ENCODE data around the gene BNC2. TPM values are rescaled to one million over a fixed set of nuclear protein-coding genes. Genes with fewer than 3 reads are reported as not detected.

The BNC2 gene
- total RNA-seq, 1 donor from 2014 or later: not detected

GRCh38 chr9:16755467-16756160, 114.9 kb downstream of the BNC2 start:
- Mint-ChIP-seq H3K4me1 (ENCODE audit: low read depth) (no peaks in the 10 kb centered on the region), H3K27me3 (ENCODE audit: low read depth) (no peaks in the 10 kb centered on the region), H3K36me3 (ENCODE audit: low read depth) (no peaks in the 10 kb centered on the region), H3K4me3 (ENCODE audit: low read depth) (no peak overlapping the region), H3K27ac (no peak overlapping the region), H3K9me3 (peaks cover 8% of the 10 kb centered on the region)
- no peak for DNase-seq (ENCODE audit: low spot score)
- intact Hi-C loops (cut with micrococcal nuclease): no loop called here

- H3K4me3 Mint-ChIP-seq (ENCODE audit: low read depth): no peak overlapping the region
Measured at GRCh38 chr9:16754662-16755061, 115.8 kb downstream of the BNC2 start.

GRCh38 chr9:16753256-16753655, 117.2 kb downstream of the BNC2 start:
- H3K4me3 Mint-ChIP-seq (ENCODE audit: low read depth): no peak overlapping the region
- DNase-seq (ENCODE audit: low spot score): no peak
- intact Hi-C loops (cut with micrococcal nuclease): no loop called here

More at GRCh38 chr9:16754662-16755061, 115.8 kb downstream of the BNC2 start:
- no peak for DNase-seq (ENCODE audit: low spot score)
- H3K27me3 Mint-ChIP-seq (ENCODE audit: low read depth): no peaks in the 10 kb centered on the region
- intact Hi-C loops (cut with micrococcal nuclease): no loop called here
- no peak overlapping the region for H3K27ac Mint-ChIP-seq
- no peaks in the 10 kb centered on the region for H3K4me1 Mint-ChIP-seq (ENCODE audit: low read depth)
- H3K36me3 Mint-ChIP-seq (ENCODE audit: low read depth): no peaks in the 10 kb centered on the region
- H3K9me3 Mint-ChIP-seq: peaks cover 8% of the 10 kb centered on the region

GRCh38 chr9:16752601-16753000, 117.9 kb downstream of the BNC2 start:
- H3K27ac Mint-ChIP-seq: no peak overlapping the region
- no peaks in the 10 kb centered on the region for H3K4me1 Mint-ChIP-seq (ENCODE audit: low read depth)
- no peaks in the 10 kb centered on the region for H3K36me3 Mint-ChIP-seq (ENCODE audit: low read depth)
- H3K4me3 Mint-ChIP-seq (ENCODE audit: low read depth): no peak overlapping the region
- H3K9me3 Mint-ChIP-seq: peaks cover 8% of the 10 kb centered on the region
- intact Hi-C loops (cut with micrococcal nuclease): no loop called here
- H3K27me3 Mint-ChIP-seq (ENCODE audit: low read depth): no peaks in the 10 kb centered on the region
- no peak for DNase-seq (ENCODE audit: low spot score)

More at GRCh38 chr9:16753256-16753655, 117.2 kb downstream of the BNC2 start:
- H3K27ac Mint-ChIP-seq: no peak overlapping the region
- no peaks in the 10 kb centered on the region for H3K27me3 Mint-ChIP-seq (ENCODE audit: low read depth)
- H3K9me3 Mint-ChIP-seq: peaks cover 8% of the 10 kb centered on the region
- no peaks in the 10 kb centered on the region for H3K36me3 Mint-ChIP-seq (ENCODE audit: low read depth)
- no peaks in the 10 kb centered on the region for H3K4me1 Mint-ChIP-seq (ENCODE audit: low read depth)

- H3K36me3 Mint-ChIP-seq (ENCODE audit: low read depth): no peaks in the 10 kb centered on the region
- H3K9me3 Mint-ChIP-seq: peaks cover 4% of the 10 kb centered on the region
- no peaks in the 10 kb centered on the region for H3K4me1 Mint-ChIP-seq (ENCODE audit: low read depth)
- no peak overlapping the region for H3K27ac Mint-ChIP-seq
- intact Hi-C loops (cut with micrococcal nuclease): no loop called here
- no peak overlapping the region for H3K4me3 Mint-ChIP-seq (ENCODE audit: low read depth)
- H3K27me3 Mint-ChIP-seq (ENCODE audit: low read depth): no peaks in the 10 kb centered on the region
- DNase-seq (ENCODE audit: low spot score): no peak
Measured at GRCh38 chr9:16750553-16750952, 119.9 kb downstream of the BNC2 start.

GRCh38 chr9:16745359-16745758, 125.1 kb downstream of the BNC2 start:
- H3K4me3 Mint-ChIP-seq (ENCODE audit: low read depth): no peak overlapping the region
- no peaks in the 10 kb centered on the region for H3K27me3 Mint-ChIP-seq (ENCODE audit: low read depth)
- no peaks in the 10 kb centered on the region for H3K4me1 Mint-ChIP-seq (ENCODE audit: low read depth)
- intact Hi-C loops (cut with micrococcal nuclease): no loop called here
- no peak overlapping the region for H3K27ac Mint-ChIP-seq
- H3K36me3 Mint-ChIP-seq (ENCODE audit: low read depth): no peaks in the 10 kb centered on the region
- peaks cover 7% of the 10 kb centered on the region for H3K9me3 Mint-ChIP-seq
- no peak for DNase-seq (ENCODE audit: low spot score)

GRCh38 chr9:16744394-16744793, 126.1 kb downstream of the BNC2 start:
- Mint-ChIP-seq H3K4me3 (ENCODE audit: low read depth) (no peak overlapping the region), H3K27me3 (ENCODE audit: low read depth) (no peaks in the 10 kb centered on the region), H3K4me1 (ENCODE audit: low read depth) (no peaks in the 10 kb centered on the region), H3K9me3 (peaks cover 16% of the 10 kb centered on the region), H3K27ac (no peak overlapping the region), H3K36me3 (ENCODE audit: low read depth) (no peaks in the 10 kb centered on the region)
- no peak for DNase-seq (ENCODE audit: low spot score)
- intact Hi-C loops (cut with micrococcal nuclease): no loop called here

- Mint-ChIP-seq H3K4me1 (ENCODE audit: low read depth) (no peaks in the 10 kb centered on the region), H3K27ac (no peak overlapping the region), H3K4me3 (ENCODE audit: low read depth) (no peak overlapping the region), H3K36me3 (ENCODE audit: low read depth) (no peaks in the 10 kb centered on the region), H3K9me3 (peaks cover 16% of the 10 kb centered on the region), H3K27me3 (ENCODE audit: low read depth) (no peaks in the 10 kb centered on the region)
- DNase-seq (ENCODE audit: low spot score): no peak
- intact Hi-C loops (cut with micrococcal nuclease): no loop called here
Measured at GRCh38 chr9:16743375-16743774, 127.1 kb downstream of the BNC2 start.

- no peaks in the 10 kb centered on the region for H3K36me3 Mint-ChIP-seq (ENCODE audit: low read depth)
- H3K27me3 Mint-ChIP-seq (ENCODE audit: low read depth): no peaks in the 10 kb centered on the region
- H3K4me1 Mint-ChIP-seq (ENCODE audit: low read depth): no peaks in the 10 kb centered on the region
- H3K27ac Mint-ChIP-seq: no peak overlapping the region
- H3K4me3 Mint-ChIP-seq (ENCODE audit: low read depth): no peak overlapping the region
- intact Hi-C loops (cut with micrococcal nuclease): no loop called here
- H3K9me3 Mint-ChIP-seq: peaks cover 6% of the 10 kb centered on the region
- no peak for DNase-seq (ENCODE audit: low spot score)
Measured at GRCh38 chr9:16735001-16735400, 135.5 kb downstream of the BNC2 start.

- Mint-ChIP-seq H3K27ac (no peak overlapping the region), H3K36me3 (ENCODE audit: low read depth) (no peaks in the 10 kb centered on the region), H3K27me3 (ENCODE audit: low read depth) (peaks cover 4% of the 10 kb centered on the region), H3K4me3 (ENCODE audit: low read depth) (no peak overlapping the region), H3K4me1 (ENCODE audit: low read depth) (no peaks in the 10 kb centered on the region), H3K9me3 (no peaks in the 10 kb centered on the region)
- DNase-seq (ENCODE audit: low spot score): no peak
- intact Hi-C loops (cut with micrococcal nuclease): no loop called here
Measured at GRCh38 chr9:16732546-16732945, 137.9 kb downstream of the BNC2 start.

GRCh38 chr9:16730162-16730561, 140.3 kb downstream of the BNC2 start:
- no peak overlapping the region for H3K27ac Mint-ChIP-seq
- DNase-seq (ENCODE audit: low spot score): no peak
- no peaks in the 10 kb centered on the region for H3K4me1 Mint-ChIP-seq (ENCODE audit: low read depth)
- H3K27me3 Mint-ChIP-seq (ENCODE audit: low read depth): peaks cover 16% of the 10 kb centered on the region
- no peaks in the 10 kb centered on the region for H3K9me3 Mint-ChIP-seq
- H3K4me3 Mint-ChIP-seq (ENCODE audit: low read depth): no peak overlapping the region
- H3K36me3 Mint-ChIP-seq (ENCODE audit: low read depth): no peaks in the 10 kb centered on the region
- intact Hi-C loops (cut with micrococcal nuclease): no loop called here

GRCh38 chr9:16729651-16730050, 140.8 kb downstream of the BNC2 start:
- H3K27me3 Mint-ChIP-seq (ENCODE audit: low read depth): peaks cover 16% of the 10 kb centered on the region

GRCh38 chr9:16728137-16728508, 142.3 kb downstream of the BNC2 start:
- no peaks in the 10 kb centered on the region for H3K4me1 Mint-ChIP-seq (ENCODE audit: low read depth)
- H3K4me3 Mint-ChIP-seq (ENCODE audit: low read depth): no peak overlapping the region
- H3K36me3 Mint-ChIP-seq (ENCODE audit: low read depth): no peaks in the 10 kb centered on the region
- peaks cover 16% of the 10 kb centered on the region for H3K27me3 Mint-ChIP-seq (ENCODE audit: low read depth)
- no peak overlapping the region for H3K27ac Mint-ChIP-seq
- H3K9me3 Mint-ChIP-seq: no peaks in the 10 kb centered on the region
- intact Hi-C loops (cut with micrococcal nuclease): no loop called here
- DNase-seq (ENCODE audit: low spot score): no peak

More at GRCh38 chr9:16729651-16730050, 140.8 kb downstream of the BNC2 start:
- DNase-seq (ENCODE audit: low spot score): no peak
- Mint-ChIP-seq H3K9me3 (no peaks in the 10 kb centered on the region), H3K36me3 (ENCODE audit: low read depth) (no peaks in the 10 kb centered on the region), H3K27ac (no peak overlapping the region), H3K4me1 (ENCODE audit: low read depth) (no peaks in the 10 kb centered on the region), H3K4me3 (ENCODE audit: low read depth) (no peak overlapping the region)
- intact Hi-C loops (cut with micrococcal nuclease): no loop called here
